Activated naive CD4-positive, alpha-beta T cell treated with anti-CD3 and anti-CD28 coated beads, Interleukin-2, amount 10 ng/mL, durations not matched to agents 7 days and 5 days (primary cell): ENCODE data around the gene TDRD9.

Experiments used
- CTCF ChIA-PET: fragments of 350-600 bp; sonication (Branson Sonifier 250); formaldehyde crosslinking; loops from one replicate; lab custom pipeline; 2021; ENCODE audit warnings: antibody characterized with exemption; lab: Charles Lee
- DNase-seq: peaks from one replicate; pipeline ENCODE4 v3.0.0-alpha.2; 2020
- H3K27ac Mint-ChIP-seq: one replicate; pipeline ENCODE4 v1.8.0; 2021; ENCODE audit warnings: mild to moderate bottlenecking, moderate library complexity, mixed read lengths
- H3K27me3 Mint-ChIP-seq: one replicate; pipeline ENCODE4 v1.8.0; 2021; ENCODE audit warnings: mild to moderate bottlenecking, mixed read lengths
- H3K36me3 Mint-ChIP-seq: one replicate; pipeline ENCODE4 v1.8.0; 2021; ENCODE audit warnings: mixed read lengths
- H3K4me1 Mint-ChIP-seq: one replicate; pipeline ENCODE4 v1.8.0; 2021; ENCODE audit warnings: mixed read lengths
- H3K4me3 Mint-ChIP-seq: one replicate; pipeline ENCODE4 v1.8.0; 2021; ENCODE audit warnings: mild to moderate bottlenecking, moderate library complexity, mixed read lengths
- H3K9me3 Mint-ChIP-seq: one replicate; pipeline ENCODE4 v1.8.0; 2021; ENCODE audit warnings: mixed read lengths

The TDRD9 gene

DNA sequence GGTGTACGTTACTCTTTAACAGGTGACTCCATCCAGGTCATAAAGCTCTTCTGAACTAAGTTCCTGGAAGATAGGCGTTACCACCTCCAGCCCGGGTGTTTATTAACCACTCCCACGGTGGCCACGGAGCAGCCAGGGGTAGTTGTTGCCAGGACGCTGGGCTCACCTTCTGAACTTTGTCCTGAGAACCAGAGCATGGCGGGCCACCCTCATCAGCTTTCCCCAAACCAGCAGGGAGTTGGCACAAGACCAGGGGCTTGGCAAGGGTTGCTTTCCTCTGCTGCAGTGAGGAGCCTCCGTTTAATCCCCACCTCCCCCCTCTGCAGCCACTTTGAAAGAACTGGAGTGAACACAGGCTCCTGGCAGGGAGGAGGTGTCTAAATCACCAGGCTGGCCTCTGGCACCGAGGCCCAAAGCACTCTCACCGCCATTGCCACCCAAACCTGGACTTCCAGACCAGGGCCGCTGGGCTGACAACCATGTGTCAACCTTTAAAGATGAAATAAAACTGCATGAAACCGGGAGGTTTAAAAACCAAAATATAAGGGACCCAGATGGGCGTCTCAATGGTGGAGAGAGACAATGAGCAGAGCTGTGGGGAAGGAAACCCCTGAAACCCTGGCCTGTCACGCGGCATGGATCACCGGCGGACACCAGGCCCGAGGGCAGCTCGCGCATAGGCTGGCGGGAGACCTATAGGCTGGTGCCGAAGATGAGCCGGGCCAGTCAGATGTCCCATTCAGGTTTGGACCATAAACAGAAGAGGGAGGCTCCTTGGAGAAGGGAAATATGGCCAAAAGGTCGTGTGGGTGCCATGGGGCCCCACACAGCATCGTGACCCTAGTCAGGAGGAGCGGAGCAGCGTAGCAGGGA is 30.9 kb upstream of the TDRD9 start:
- Mint-ChIP-seq H3K27me3 (peaks cover 5% of the 10 kb centered on the region), H3K36me3 (no peaks in the 10 kb centered on the region), H3K9me3 (peaks cover 2% of the 10 kb centered on the region), H3K4me1 (peaks cover 4% of the 10 kb centered on the region), H3K4me3 (no peak overlapping the region), H3K27ac (no peak overlapping the region)
- DNase-seq, result no peak
- CTCF ChIA-PET, result interaction anchor here (1.3 kb wide), 1 partner anchor 13 kb away, joined by 5 read pairs; no protein-coding TSS in a partner anchor

DNA sequence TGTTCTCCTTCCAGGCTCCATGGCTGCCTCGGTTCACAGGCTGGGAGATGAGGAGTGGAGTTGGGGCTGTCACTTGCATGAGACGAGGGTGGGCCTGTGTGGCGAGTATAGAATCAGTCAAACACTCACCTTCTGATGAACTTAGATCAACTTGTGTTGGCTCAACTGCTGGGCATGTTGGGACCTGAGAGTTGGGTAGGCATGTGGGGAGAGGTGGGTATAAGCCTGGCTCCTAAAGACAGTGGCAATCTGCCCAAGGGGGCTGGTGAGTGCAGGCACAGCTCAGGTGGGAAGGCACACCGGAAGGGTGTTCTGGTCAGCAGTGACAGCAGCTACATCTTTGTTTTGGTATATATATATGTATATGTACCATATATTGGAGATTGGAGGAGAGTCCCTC is 30.1 kb upstream of the TDRD9 start:
- Mint-ChIP-seq H3K36me3 (no peaks in the 10 kb centered on the region), H3K27ac (no peak overlapping the region), H3K4me1 (peaks cover 4% of the 10 kb centered on the region), H3K4me3 (no peak overlapping the region), H3K27me3 (peaks cover 5% of the 10 kb centered on the region), H3K9me3 (peaks cover 2% of the 10 kb centered on the region)
- DNase-seq, result no peak
- CTCF ChIA-PET, result interaction anchor here (1.4 kb wide), 1 partner anchor 89 kb away, joined by 3 read pairs; no protein-coding TSS in a partner anchor

DNA sequence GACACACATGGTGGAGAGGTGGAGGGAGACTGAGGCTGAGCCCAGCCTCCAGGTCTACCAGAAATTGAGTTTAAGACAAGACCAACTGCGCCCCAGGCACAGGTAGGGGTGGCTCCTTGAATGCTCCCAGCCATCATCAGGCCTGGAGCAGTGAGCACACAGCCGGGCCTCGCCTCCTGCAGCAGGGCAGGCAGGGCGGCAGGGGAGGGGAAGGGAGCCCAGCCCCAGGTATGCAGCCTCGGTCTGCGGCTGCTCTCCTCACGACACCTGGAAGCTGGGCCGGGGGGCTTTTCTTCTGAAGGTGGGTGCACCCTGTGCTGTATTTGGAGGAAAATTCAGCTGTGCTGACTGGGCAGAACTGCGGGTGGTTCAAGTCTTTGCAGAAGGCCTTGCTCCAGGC is 29.5 kb upstream of the TDRD9 start:
- Mint-ChIP-seq H3K4me3 (no peak overlapping the region), H3K4me1 (peaks cover 4% of the 10 kb centered on the region), H3K36me3 (no peaks in the 10 kb centered on the region), H3K27me3 (peaks cover 5% of the 10 kb centered on the region), H3K9me3 (peaks cover 2% of the 10 kb centered on the region), H3K27ac (no peak overlapping the region)
- DNase-seq, result no peak
- CTCF ChIA-PET, result interaction anchor here (1.4 to 3.9 kb wide), 2 partner anchors 12 to 90 kb away, joined by 3 to 30 read pairs; no protein-coding TSS in a partner anchor

DNA sequence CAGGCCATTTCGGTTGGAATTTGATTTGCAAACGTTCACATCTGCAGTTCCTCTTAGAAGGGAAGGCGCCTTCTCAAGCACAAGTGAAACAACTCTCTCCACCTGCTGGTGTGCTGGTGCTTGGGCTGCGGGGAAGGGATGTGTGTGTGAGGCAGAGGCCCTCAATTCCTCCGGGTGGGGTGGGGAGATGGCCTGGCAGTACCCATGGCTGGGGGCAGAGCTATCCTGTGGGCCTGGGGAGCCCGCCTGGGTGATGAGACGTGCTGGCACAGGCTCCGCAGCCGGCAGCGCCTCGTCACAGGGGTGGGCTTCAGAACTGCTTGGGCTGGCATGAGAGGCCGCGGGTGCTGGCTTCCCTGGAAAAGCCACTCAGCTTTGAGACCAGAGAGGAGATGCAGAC is 28.9 kb upstream of the TDRD9 start:
- no peak for DNase-seq
- H3K4me3 Mint-ChIP-seq, result no peak overlapping the region
- peaks cover 2% of the 10 kb centered on the region for H3K9me3 Mint-ChIP-seq
- H3K36me3 Mint-ChIP-seq, result no peaks in the 10 kb centered on the region
- CTCF ChIA-PET, result interaction anchor here (0.6 to 3.9 kb wide), 4 partner anchors 12 to 91 kb away, joined by 3 to 30 read pairs (median 11); no protein-coding TSS in a partner anchor
- no peak overlapping the region for H3K27ac Mint-ChIP-seq
- H3K27me3 Mint-ChIP-seq, result peaks cover 5% of the 10 kb centered on the region
- H3K4me1 Mint-ChIP-seq, result peaks cover 4% of the 10 kb centered on the region

DNA sequence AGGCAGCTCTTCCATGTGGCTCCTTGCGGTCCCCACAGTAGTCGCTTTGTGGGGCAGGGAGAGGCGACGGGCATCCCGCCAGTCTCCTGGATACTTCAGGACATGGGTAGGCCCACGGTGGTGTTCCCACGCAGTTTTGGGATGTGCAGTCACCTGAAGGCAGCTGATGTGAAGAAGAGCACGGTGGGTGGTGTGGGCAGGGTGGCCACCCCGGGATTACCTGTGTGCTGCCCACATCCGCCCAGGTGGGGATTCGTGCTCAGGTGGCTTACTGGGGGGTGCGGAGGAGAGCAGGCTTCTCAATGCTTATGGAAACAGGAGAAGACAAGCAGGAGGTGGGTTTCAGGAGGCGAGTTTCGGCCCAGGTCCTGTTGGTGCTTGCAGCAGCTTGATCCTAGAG is 28.4 kb upstream of the TDRD9 start:
- CTCF ChIA-PET, result interaction anchor here (1.3 to 3.9 kb wide), 6 partner anchors 10 to 93 kb away, joined by 6 to 30 read pairs (median 12); no protein-coding TSS in a partner anchor
- Mint-ChIP-seq H3K27me3 (peaks cover 5% of the 10 kb centered on the region), H3K36me3 (no peaks in the 10 kb centered on the region), H3K27ac (no peak overlapping the region), H3K4me3 (no peak overlapping the region), H3K9me3 (peaks cover 2% of the 10 kb centered on the region), H3K4me1 (peaks cover 4% of the 10 kb centered on the region)
- DNase-seq, result no peak

DNA sequence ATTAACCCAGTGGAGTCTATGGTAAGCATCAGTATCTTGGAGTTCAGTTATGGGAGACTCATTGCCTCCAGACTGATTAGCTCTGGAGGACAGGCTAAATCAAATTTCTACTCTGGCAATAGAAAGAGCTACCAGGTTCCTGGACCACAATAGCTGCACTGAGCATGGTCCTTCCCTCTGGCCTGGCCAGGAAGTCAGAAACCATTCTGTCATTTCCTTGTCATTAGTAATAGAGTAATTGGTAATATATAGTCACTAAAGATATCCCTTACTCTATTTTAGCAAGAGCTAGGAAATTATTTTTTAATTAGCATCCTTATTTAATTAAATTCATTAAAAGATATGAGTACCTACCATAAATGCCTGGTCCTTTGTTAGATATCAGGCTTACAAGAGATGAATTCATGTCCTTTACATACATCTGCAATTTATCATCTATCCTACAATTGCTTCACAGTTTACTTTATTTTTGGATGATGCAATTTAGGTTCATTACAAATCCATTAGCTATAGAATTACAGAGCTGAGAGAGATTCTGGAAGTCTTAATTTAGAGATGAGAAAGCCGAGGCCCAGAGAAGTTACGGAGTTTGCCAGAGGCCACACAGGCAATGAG is 23.7 kb upstream of the TDRD9 start:
- Mint-ChIP-seq H3K9me3 (no peaks in the 10 kb centered on the region), H3K27me3 (peaks cover 5% of the 10 kb centered on the region), H3K36me3 (peaks cover 2% of the 10 kb centered on the region), H3K4me1 (peaks cover 20% of the 10 kb centered on the region), H3K4me3 (no peak overlapping the region), H3K27ac (no peak overlapping the region)
- DNase-seq, result no peak
- CTCF ChIA-PET, result interaction anchor here (0.7 to 2.6 kb wide), 5 partner anchors 14 to 97 kb away, joined by 3 to 16 read pairs (median 3); no protein-coding TSS in a partner anchor

DNA sequence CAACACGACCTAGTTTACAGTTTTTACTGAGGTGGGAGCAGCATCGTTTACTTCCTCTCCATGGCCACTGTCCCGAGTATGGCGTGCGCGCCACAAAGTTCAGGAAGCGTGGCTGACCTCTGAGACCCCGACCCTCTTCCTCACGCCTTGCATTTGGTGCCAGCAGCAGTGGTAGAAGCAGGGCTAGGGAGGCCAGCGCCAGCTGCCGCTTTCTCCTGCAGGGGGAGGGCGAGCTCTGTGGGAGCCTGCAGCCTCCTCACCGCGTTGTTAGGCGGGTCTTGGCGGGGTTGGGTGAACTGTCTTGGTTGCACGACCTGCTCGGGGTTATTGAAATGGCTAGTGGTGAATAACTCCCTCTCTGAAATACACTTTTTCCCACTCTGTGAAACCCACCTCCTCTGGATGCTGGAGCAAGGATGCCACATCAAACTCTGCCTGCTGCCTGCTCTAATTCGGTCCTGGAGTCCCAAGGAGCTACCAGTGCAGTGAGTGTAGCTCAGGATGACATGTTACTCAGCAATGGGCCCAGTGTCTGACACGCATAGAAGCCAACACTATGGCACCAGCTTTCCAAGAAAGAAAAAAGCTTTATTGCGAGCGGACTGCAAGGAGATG is 22.3 kb upstream of the TDRD9 start:
- Mint-ChIP-seq H3K27ac (no peak overlapping the region), H3K4me1 (peaks cover 27% of the 10 kb centered on the region), H3K36me3 (peaks cover 4% of the 10 kb centered on the region), H3K9me3 (no peaks in the 10 kb centered on the region), H3K4me3 (no peak overlapping the region), H3K27me3 (no peaks in the 10 kb centered on the region)
- peak; percentile 35 for DNase-seq
- CTCF ChIA-PET, result interaction anchor here (1.0 to 2.6 kb wide), 3 partner anchors 15 to 172 kb away, joined by 3 to 16 read pairs (median 4); a partner anchor contains a TSS

DNA sequence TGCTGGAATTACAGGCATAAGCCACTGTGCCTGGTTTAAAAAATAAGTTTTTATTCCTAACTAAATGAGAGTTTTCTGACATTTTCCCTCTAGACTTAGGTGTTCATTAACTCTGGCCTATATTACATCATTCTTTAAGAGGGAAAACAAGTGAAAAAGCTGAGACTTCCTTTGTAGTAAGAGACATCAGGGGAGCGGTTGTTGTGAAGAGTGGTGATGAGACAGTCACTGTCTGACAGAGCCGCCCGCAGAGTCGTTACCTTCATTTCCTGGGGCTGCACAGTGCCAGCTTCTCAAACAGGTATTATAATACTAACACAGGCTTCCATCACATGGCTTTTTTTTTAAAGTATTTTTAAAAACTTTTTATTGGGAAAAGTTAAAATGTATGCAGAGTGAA is 19.7 kb upstream of the TDRD9 start:
- Mint-ChIP-seq H3K27ac (peak overlapping the region; percentile 82), H3K4me3 (no peak overlapping the region), H3K27me3 (no peaks in the 10 kb centered on the region), H3K4me1 (peaks cover 25% of the 10 kb centered on the region), H3K36me3 (peaks cover 12% of the 10 kb centered on the region), H3K9me3 (no peaks in the 10 kb centered on the region)
- CTCF ChIA-PET, result interaction anchor here (0.7 kb wide), 1 partner anchor 256 kb away, joined by 3 read pairs; no protein-coding TSS in a partner anchor
- peak; percentile 40 for DNase-seq

DNA sequence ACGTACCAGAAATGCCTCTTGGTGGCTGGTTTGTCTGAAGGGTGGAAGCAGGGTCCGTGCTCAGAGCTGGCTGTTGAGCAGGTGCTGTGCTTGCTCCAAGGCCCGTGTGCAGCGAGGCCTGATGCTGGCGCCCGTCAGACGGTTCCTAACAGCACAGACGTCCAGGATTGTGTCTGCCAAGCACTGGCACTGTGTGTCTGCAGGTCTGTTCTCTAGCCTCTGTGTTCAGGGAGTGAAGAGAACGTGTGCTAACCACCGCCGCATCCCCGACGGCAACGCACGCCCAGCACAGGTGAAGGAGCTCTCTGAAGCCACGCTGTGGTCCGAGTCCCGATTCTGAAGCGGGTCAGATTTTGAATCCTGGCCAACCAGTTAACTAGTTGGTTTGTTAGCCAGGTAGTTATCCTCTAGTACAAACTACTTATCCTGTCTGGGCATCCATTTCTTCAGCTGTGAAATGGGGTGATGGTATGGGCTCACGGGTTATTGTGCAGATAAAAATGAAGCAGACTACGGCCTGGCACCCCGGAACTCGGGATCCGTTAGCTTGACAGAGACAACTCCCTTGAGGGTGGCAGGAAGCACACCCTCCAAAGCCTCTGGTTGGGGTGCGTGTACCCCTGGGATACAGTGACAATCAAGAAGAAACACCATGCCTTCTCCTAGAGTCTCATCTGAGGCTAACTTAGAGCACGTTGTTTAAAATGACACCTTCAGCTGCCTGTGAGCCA is 18.6 kb upstream of the TDRD9 start:
- peak overlapping the region; percentile 77 for H3K27ac Mint-ChIP-seq
- peaks cover 18% of the 10 kb centered on the region for H3K36me3 Mint-ChIP-seq
- no peaks in the 10 kb centered on the region for H3K27me3 Mint-ChIP-seq
- H3K9me3 Mint-ChIP-seq, result no peaks in the 10 kb centered on the region
- CTCF ChIA-PET, result interaction anchor here (1.0 to 3.8 kb wide), 13 partner anchors 9 to 174 kb away, joined by 3 to 46 read pairs (median 4); a partner anchor contains a TSS
- H3K4me3 Mint-ChIP-seq, result no peak overlapping the region
- no peak for DNase-seq
- H3K4me1 Mint-ChIP-seq, result peaks cover 25% of the 10 kb centered on the region

DNA sequence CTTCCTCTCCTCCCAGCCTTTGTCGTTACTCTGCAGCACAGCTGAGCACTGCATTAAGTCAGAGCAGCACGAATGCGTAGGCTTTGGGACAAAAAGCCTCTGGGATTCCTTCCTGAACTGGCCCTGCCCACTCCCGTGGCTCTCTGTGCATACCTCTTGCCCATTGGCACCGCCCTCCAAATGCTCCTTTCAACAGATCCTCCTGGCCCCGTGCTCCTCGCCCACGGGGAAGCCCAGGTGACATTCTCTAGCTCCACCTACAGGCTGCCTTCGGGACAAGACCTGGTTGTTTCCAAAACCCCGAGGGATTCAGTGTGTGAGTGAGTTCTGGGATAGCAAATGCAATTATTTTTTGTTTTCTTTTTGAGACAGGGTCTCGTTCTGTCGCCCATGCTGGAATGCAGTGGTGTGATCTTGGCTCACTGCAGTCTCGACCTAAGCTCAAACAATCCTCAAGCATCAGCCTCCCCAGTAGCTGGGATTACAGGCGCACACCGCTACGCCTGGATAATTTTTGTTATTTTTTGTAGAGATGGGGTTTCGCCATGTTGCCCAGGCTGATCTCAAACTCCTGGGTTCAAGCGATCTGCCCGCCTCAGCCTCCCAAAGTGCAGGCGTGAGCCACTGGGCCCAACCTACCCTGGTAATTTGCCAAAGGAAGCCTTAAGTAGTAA is 17.9 kb upstream of the TDRD9 start:
- Mint-ChIP-seq H3K27me3 (no peaks in the 10 kb centered on the region), H3K4me1 (peaks cover 25% of the 10 kb centered on the region), H3K9me3 (no peaks in the 10 kb centered on the region), H3K27ac (peak overlapping the region; percentile 77), H3K4me3 (peak overlapping the region; percentile 29), H3K36me3 (peaks cover 21% of the 10 kb centered on the region)
- DNase-seq, result peak; percentile 80
- CTCF ChIA-PET, result interaction anchor here (0.8 to 3.8 kb wide), 14 partner anchors 10 to 175 kb away, joined by 3 to 46 read pairs (median 4); a partner anchor contains a TSS

DNA sequence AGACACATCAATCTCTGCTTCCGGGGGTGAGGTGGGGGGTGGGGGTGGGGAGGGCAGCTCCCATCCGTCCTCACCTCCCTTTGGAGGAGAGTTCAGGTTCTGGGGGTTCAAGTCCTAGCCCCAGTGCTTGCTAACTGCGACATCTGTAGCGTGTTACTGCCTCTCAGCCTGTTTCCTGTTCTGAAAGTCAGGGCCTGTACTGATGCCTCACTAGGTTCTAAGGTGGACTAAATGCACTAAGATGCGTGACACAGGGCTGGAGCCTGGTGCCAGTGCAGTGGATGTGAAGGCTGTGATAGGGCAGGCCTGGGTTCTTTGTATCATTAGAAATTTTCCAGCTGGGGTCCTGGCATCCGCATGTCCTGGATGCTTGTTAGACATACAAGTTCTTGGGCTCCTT is 17.3 kb upstream of the TDRD9 start:
- Mint-ChIP-seq H3K4me3 (no peak overlapping the region), H3K27me3 (no peaks in the 10 kb centered on the region), H3K27ac (no peak overlapping the region), H3K36me3 (peaks cover 25% of the 10 kb centered on the region), H3K9me3 (no peaks in the 10 kb centered on the region), H3K4me1 (peaks cover 25% of the 10 kb centered on the region)
- CTCF ChIA-PET, result interaction anchor here (0.8 to 3.8 kb wide), 11 partner anchors 10 to 151 kb away, joined by 3 to 46 read pairs (median 4); a partner anchor contains a TSS
- DNase-seq, result no peak

DNA sequence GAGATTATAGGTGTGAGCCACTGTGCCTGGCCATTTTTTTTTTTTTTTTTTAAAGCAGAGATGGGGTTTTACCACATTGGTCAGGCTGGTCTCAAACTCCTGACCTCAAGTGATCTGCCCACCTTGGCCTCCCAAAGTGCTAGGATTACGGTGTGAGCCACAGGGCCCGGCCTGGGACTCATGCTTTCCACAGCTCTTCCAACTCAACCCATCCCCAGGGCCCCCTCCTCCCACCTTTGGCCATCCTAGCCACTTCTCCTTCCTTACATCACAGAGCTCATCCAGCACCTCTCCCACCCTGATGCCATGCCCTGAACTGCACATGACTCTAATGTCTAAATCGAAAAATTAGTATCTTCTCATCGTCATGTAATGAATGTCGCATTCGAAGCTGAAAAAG is 12.6 kb upstream of the TDRD9 start:
- CTCF ChIA-PET, result interaction anchor here (0.6 to 2.6 kb wide), 3 partner anchors 15 to 343 kb away, joined by 3 to 11 read pairs (median 7); no protein-coding TSS in a partner anchor
- DNase-seq, result no peak
- H3K27ac Mint-ChIP-seq, result no peak overlapping the region

More for the DNA sequence above, 12.6 kb upstream of the TDRD9 start:
- no peak overlapping the region for H3K4me3 Mint-ChIP-seq
- peaks cover 13% of the 10 kb centered on the region for H3K4me1 Mint-ChIP-seq
- no peaks in the 10 kb centered on the region for H3K9me3 Mint-ChIP-seq
- no peaks in the 10 kb centered on the region for H3K27me3 Mint-ChIP-seq
- H3K36me3 Mint-ChIP-seq, result peaks cover 23% of the 10 kb centered on the region
